Measurements from ENCODE around the gene LNX2.

GRCh38 chr13:27526516-27526915 lies 93.8 kb downstream of the LNX2 start:
- TF ChIP-seq CTCF (IDR thresholded peaks at IDR 0.05) = no peak
- no peak for TF ChIP-seq POLR2A (IDR thresholded peaks at IDR 0.05)
